Smooth muscle cell of the umbilical artery (primary cell): ENCODE results near the gene DEFB116. TPM values are rescaled to one million over a fixed set of nuclear protein-coding genes. Genes with fewer than 3 reads are reported as not detected.

Experiments used
- total RNA-seq: library from RNA; depleted of rRNA; stranded (reverse); fragments of >200 nt; gene quantifications from 2 replicates; pipeline ENCODE4 v1.2.3, GENCODE V29; 2014

DEFB116 gene, protein sequence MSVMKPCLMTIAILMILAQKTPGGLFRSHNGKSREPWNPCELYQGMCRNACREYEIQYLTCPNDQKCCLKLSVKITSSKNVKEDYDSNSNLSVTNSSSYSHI
- not detected in 2 replicates for total RNA-seq

DNA sequence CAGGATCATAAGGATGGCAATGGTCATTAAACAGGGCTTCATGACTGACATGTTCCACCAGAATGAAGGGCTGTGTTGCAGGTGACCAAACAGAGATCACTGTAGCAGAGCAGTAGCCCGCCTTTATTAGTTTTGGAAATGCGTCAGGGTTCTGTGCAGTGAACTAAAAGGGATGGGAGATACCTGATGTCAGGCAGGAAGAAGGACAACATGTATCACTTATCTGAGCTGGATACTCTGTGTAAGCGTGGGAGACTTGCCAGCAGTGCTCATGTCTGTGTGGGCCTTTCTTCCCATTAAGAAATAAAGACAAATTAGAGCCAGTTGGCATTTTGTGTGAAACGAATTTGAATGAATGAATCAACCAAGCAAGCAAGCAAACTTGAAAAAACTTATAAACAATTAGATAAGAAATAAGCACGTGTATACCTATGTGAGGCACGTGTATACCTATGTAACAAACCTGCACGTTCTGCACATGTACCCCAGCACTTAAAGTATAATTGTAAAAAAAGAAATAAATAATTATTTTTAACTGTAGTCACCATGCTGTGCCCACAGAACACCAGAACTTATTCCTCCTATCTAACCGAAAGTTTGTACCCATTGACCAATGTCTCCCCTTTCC is at the start of gene DEFB116:
TSS of gene DEFB116 (minus strand) at position 51 of the 628 bp plus-strand sequence. CDS start at position 51, 0 bp downstream.

DNA sequence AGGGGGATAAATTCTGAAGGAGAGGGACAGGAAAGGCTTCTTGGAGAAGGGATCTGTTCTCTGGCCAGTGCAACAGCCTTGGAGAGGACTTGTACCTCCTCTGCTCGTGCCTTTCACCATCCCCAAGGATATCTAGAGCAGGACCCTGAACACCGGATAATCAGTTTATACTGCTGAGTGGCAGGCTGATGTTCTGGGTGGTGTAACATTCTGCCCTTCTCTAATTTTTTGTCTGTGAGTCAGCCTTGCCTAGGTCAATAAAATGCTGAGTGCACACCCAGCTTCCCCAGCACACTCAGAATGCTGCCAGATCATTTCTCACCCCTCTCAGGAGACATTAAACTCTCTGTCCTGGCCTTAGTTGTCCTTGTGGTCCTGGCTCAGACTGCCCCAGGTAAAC is 51.0 kb downstream of the DEFB116 start, which contains the start of gene DEFB115:
TSS of gene DEFB115 (plus strand) at position 301 of the 400 bp plus-strand sequence. CDS start at position 301, 0 bp downstream.

Other genes with a start within 250 kb of the DEFB116 start
- gene DEFB115, start 50.9 kb downstream of the DEFB116 start, total RNA-seq: not detected in 2 replicates
- not detected in 2 replicates for gene DEFB118, start 60.0 kb upstream of the DEFB116 start, total RNA-seq
- not detected in 2 replicates for gene DEFB119, start 82.0 kb upstream of the DEFB116 start, total RNA-seq
- not detected in 2 replicates for gene DEFB121, start 97.6 kb upstream of the DEFB116 start, total RNA-seq
- gene DEFB123, start 132.0 kb upstream of the DEFB116 start, total RNA-seq: not detected in 2 replicates
- not detected in 2 replicates for gene DEFB124, start 166.5 kb upstream of the DEFB116 start, total RNA-seq
- not detected in 2 replicates for gene REM1, start 166.7 kb upstream of the DEFB116 start, total RNA-seq
- 76.9 and 97.2 TPM in 2 replicates for gene HM13, start 205.9 kb upstream of the DEFB116 start, total RNA-seq